Activated CD8-positive, alpha-beta memory T cell treated with anti-CD3 and anti-CD28 coated beads, Interleukin-2, amount 50 U/mL, for 1 hour (primary cell): ENCODE results near the gene GLT6D1.
"Not testable (repeated sequence)": the region's sequence is repeated elsewhere in the genome, so short reads cannot be mapped to it uniquely, and the experiment has no call there.

Experiments
- DNase-seq: peaks from one replicate; pipeline ENCODE4 v3.0.0-alpha.2; 2020; ENCODE audit errors: extremely low read depth

The GLT6D1 gene

GRCh38 chr9:135664801-135665794 lies 25.8 kb upstream of the GLT6D1 start:
- no peak for DNase-seq

GRCh38 chr9:135664266-135664665 lies 24.9 kb upstream of the GLT6D1 start:
- DNase-seq: no peak

GRCh38 chr9:135663857-135664256 lies 24.5 kb upstream of the GLT6D1 start:
- DNase-seq: no peak

GRCh38 chr9:135663451-135663770 lies 24.1 kb upstream of the GLT6D1 start:
- DNase-seq: no peak

- DNase-seq: no peak
Measured at GRCh38 chr9:135662758-135663450, 23.6 kb upstream of the GLT6D1 start, which contains the start of gene LCN9. LCN9 (plus strand) TSS chr9:135663309; CDS start chr9:135663322, 13 bp downstream.

GRCh38 chr9:135661816-135662560 lies 22.6 kb upstream of the GLT6D1 start:
- no peak for DNase-seq

GRCh38 chr9:135660407-135660806 lies 21.1 kb upstream of the GLT6D1 start:
- DNase-seq: no peak

- no peak for DNase-seq
Measured at GRCh38 chr9:135659252-135659651, 19.9 kb upstream of the GLT6D1 start.

GRCh38 chr9:135657416-135657815 lies 18.1 kb upstream of the GLT6D1 start:
- DNase-seq: no peak

GRCh38 chr9:135655317-135655716 lies 16.0 kb upstream of the GLT6D1 start:
- DNase-seq: no peak

- no peak for DNase-seq
Measured at GRCh38 chr9:135650408-135650807, 11.1 kb upstream of the GLT6D1 start.

GRCh38 chr9:135649508-135649907 lies 10.2 kb upstream of the GLT6D1 start:
- DNase-seq: no peak

GRCh38 chr9:135648494-135649410 lies 9.4 kb upstream of the GLT6D1 start:
- no peak for DNase-seq

- DNase-seq: no peak
Measured at GRCh38 chr9:135647884-135648283, 8.5 kb upstream of the GLT6D1 start.

- no peak for DNase-seq
Measured at GRCh38 chr9:135644631-135645218, 5.4 kb upstream of the GLT6D1 start.

- no peak for DNase-seq
Measured at GRCh38 chr9:135641745-135642144, 2.4 kb upstream of the GLT6D1 start.

- no peak for DNase-seq
Measured at GRCh38 chr9:135641047-135641446, 1.7 kb upstream of the GLT6D1 start.

GRCh38 chr9:135636930-135637530 lies 2.3 kb downstream of the GLT6D1 start:
- not testable (repeated sequence) for DNase-seq

GRCh38 chr9:135632841-135633240 lies 6.5 kb downstream of the GLT6D1 start:
- no peak for DNase-seq

GRCh38 chr9:135624282-135624681 lies 15.1 kb downstream of the GLT6D1 start:
- no peak for DNase-seq
